ENCODE measurements around the gene FDCSP. TPM values are rescaled to one million over a fixed set of nuclear protein-coding genes. Genes with fewer than 3 reads are reported as not detected.
A peak's percentile ranks its signal among the peaks of the same experiment; 100 is the strongest.

Gene FDCSP
- total RNA-seq, 1 experiment from 2014 or later: not detected

DNA sequence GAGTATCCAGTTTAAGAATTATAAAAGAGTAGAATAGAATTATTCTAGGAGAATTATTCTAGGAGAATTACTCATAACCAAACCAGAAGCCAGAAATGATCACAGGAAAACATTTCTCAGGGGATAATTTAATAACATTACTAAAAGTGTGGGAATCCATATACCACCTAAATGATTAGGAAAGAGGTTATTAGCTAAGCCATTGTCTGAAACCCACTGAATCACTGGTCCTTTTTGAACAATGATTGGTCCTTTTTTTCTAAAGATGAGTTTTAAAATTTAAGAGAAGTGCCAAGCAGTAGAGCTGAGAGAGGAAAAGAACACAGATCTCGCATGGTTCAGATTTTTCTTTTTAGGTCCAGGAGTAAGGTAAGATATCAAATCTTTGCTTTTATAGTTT is 30.5 kb upstream of the FDCSP start, which contains the start of gene ODAM:
Gene ODAM, plus strand, starts transcription at position 301 of the 400 bp plus-strand sequence. CDS start 819 bp downstream, outside the sequence.
- H4K20me1 ChIP-seq (ENCODE audit: insufficient read depth): no peaks in the 10 kb centered on the region
- no peak within 1 kb of the TSS for H3K4me2 ChIP-seq
- no TSS peak for BruUV-seq (replicated peaks)
- no peak for DNase-seq
- no peaks in the 10 kb centered on the region for H3K9me2 ChIP-seq (ENCODE audit: insufficient read depth)
- H2AFZ ChIP-seq: no peak within 1 kb of the TSS
- H3K9me3 ChIP-seq (ENCODE audit: insufficient read depth, low read depth): no peaks in the 10 kb centered on the region
- no peaks in the 10 kb centered on the region for H3K27me3 ChIP-seq (ENCODE audit: insufficient read depth, low read depth)
- no peaks in the 10 kb centered on the region for H3F3A ChIP-seq (ENCODE audit: insufficient read depth, low read depth)
- H3K4me3 ChIP-seq: no peak within 1 kb of the TSS
- no peak for TF ChIP-seq EZH2 (IDR thresholded peaks at IDR 0.05; ENCODE audit: low read depth)
- TF ChIP-seq, protein P1, sequence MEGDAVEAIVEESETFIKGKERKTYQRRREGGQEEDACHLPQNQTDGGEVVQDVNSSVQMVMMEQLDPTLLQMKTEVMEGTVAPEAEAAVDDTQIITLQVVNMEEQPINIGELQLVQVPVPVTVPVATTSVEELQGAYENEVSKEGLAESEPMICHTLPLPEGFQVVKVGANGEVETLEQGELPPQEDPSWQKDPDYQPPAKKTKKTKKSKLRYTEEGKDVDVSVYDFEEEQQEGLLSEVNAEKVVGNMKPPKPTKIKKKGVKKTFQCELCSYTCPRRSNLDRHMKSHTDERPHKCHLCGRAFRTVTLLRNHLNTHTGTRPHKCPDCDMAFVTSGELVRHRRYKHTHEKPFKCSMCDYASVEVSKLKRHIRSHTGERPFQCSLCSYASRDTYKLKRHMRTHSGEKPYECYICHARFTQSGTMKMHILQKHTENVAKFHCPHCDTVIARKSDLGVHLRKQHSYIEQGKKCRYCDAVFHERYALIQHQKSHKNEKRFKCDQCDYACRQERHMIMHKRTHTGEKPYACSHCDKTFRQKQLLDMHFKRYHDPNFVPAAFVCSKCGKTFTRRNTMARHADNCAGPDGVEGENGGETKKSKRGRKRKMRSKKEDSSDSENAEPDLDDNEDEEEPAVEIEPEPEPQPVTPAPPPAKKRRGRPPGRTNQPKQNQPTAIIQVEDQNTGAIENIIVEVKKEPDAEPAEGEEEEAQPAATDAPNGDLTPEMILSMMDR (conservative IDR thresholded peaks at IDR 0.05): no peak
- POLR2A ChIA-PET (ENCODE audit: unreplicated experiment): no interaction called here
- intact Hi-C loops (cut with micrococcal nuclease; ENCODE audit: unreplicated experiment): no loop called here
- no peak within 1 kb of the TSS for H3K27ac ChIP-seq
- H3K79me2 ChIP-seq (ENCODE audit: low read depth): no peaks in the 10 kb centered on the region
- CTCF ChIA-PET: no interaction called here
- H3K36me3 ChIP-seq (ENCODE audit: low read depth): no peaks in the 10 kb centered on the region
- no peaks in the 10 kb centered on the region for H3K4me1 ChIP-seq (replicated peaks; ENCODE audit: insufficient read depth)

- Histone ChIP-seq H3K36me3 (ENCODE audit: low read depth) (no peaks in the 10 kb centered on the region), H3K4me3 (no peak overlapping the region), H4K20me1 (ENCODE audit: insufficient read depth) (no peaks in the 10 kb centered on the region), H3K27ac (no peak overlapping the region), H3K79me2 (ENCODE audit: low read depth) (no peaks in the 10 kb centered on the region), H2AFZ (no peak overlapping the region), H3K4me2 (no peak overlapping the region), H3K9me2 (ENCODE audit: insufficient read depth) (no peaks in the 10 kb centered on the region), H3F3A (ENCODE audit: insufficient read depth, low read depth) (no peaks in the 10 kb centered on the region), H3K4me1 (replicated peaks; ENCODE audit: insufficient read depth) (no peaks in the 10 kb centered on the region), H3K27me3 (ENCODE audit: insufficient read depth, low read depth) (no peaks in the 10 kb centered on the region), H3K9me3 (ENCODE audit: insufficient read depth, low read depth) (no peaks in the 10 kb centered on the region)
- TF ChIP-seq, protein P1 (conservative IDR thresholded peaks at IDR 0.05): no peak
- TF ChIP-seq EZH2 (IDR thresholded peaks at IDR 0.05; ENCODE audit: low read depth): no peak
- peak in 1 of 2 experiments; percentile 37 for DNase-seq
- CTCF ChIA-PET: interaction anchor here (0.6 kb wide), 1 partner anchor 669 kb away, joined by 3 read pairs; no protein-coding TSS in a partner anchor
- POLR2A ChIA-PET (ENCODE audit: unreplicated experiment): no interaction called here
- intact Hi-C loops (cut with micrococcal nuclease; ENCODE audit: unreplicated experiment): no loop called here
- no TSS peak for BruUV-seq (replicated peaks)
Observed at GRCh38 chr4:70196857-70197256, 29.1 kb upstream of the FDCSP start.

DNA sequence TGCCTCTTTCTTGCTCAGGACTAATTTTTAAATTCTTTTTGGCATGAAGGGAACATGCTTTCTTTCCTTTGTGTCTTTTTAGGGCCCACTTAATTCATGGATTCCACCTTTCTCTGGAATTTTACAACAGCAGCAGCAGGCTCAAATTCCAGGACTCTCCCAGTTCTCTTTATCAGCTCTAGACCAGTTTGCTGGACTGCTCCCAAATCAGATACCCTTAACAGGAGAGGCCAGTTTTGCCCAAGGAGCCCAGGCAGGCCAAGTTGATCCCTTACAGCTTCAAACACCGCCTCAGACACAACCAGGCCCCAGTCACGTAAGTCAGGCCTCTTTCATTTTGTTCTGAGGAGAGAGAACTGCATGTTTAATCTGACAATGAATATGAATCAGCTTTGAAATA is 28.1 kb upstream of the FDCSP start:
- Histone ChIP-seq H3K4me1 (replicated peaks; ENCODE audit: insufficient read depth) (no peaks in the 10 kb centered on the region), H3K4me3 (no peak overlapping the region), H3K27me3 (ENCODE audit: insufficient read depth, low read depth) (no peaks in the 10 kb centered on the region), H3K27ac (no peak overlapping the region), H3K36me3 (ENCODE audit: low read depth) (no peaks in the 10 kb centered on the region), H3K9me2 (ENCODE audit: insufficient read depth) (no peaks in the 10 kb centered on the region), H3F3A (ENCODE audit: insufficient read depth, low read depth) (no peaks in the 10 kb centered on the region), H2AFZ (no peak overlapping the region), H3K9me3 (ENCODE audit: insufficient read depth, low read depth) (no peaks in the 10 kb centered on the region), H3K4me2 (no peak overlapping the region), H4K20me1 (ENCODE audit: insufficient read depth) (no peaks in the 10 kb centered on the region), H3K79me2 (ENCODE audit: low read depth) (no peaks in the 10 kb centered on the region)
- POLR2A ChIA-PET (ENCODE audit: unreplicated experiment): interaction anchor here (0.7 kb wide), 1 partner anchor 376 kb away, joined by 4 read pairs; no protein-coding TSS in a partner anchor
- BruUV-seq (replicated peaks): no TSS peak
- peak in 1 of 2 experiments; percentile 63 for DNase-seq
- intact Hi-C loops (cut with micrococcal nuclease; ENCODE audit: unreplicated experiment): no loop called here
- TF ChIP-seq, protein P1 (conservative IDR thresholded peaks at IDR 0.05): no peak
- CTCF ChIA-PET: interaction anchor here (0.7 kb wide), 1 partner anchor 725 kb away, joined by 3 read pairs; no protein-coding TSS in a partner anchor
